H9 (cell line): ENCODE results near the gene S100A2. TPM values are rescaled to one million over a fixed set of nuclear protein-coding genes. Genes with fewer than 3 reads are reported as not detected.

Source experiments
- DNase-seq: peaks from one replicate; pipeline ENCODE4 v3.0.0-alpha.2; 2017
- H2AFZ ChIP-seq: one replicate; pipeline ENCODE4 v1.6.1; 2013; ENCODE audit warnings: mild to moderate bottlenecking, low read length, control low read depth, moderate library complexity
- H2AK5ac ChIP-seq: 2 replicates; pipeline ENCODE4 v1.6.1; 2013; ENCODE audit warnings: low read length, control low read depth, mixed read lengths; ENCODE audit not compliant: insufficient read length
- H2BK120ac ChIP-seq: one replicate; pipeline ENCODE4 v1.6.1; 2013; ENCODE audit warnings: low read depth, mild to moderate bottlenecking, low read length, control low read depth, inconsistent platforms; ENCODE audit not compliant: poor library complexity, severe bottlenecking
- H2BK12ac ChIP-seq: 2 replicates; pipeline ENCODE4 v1.6.1; 2013; ENCODE audit warnings: low read length, control low read depth, mixed read lengths, low read depth; ENCODE audit not compliant: insufficient read length
- H2BK15ac ChIP-seq: 2 replicates; pipeline ENCODE4 v1.6.1; 2013; ENCODE audit warnings: low read depth, low read length, control low read depth
- H2BK20ac ChIP-seq: one replicate; pipeline ENCODE4 v1.6.1; 2013; ENCODE audit warnings: low read depth, mild to moderate bottlenecking, low read length, control low read depth, inconsistent platforms; ENCODE audit not compliant: poor library complexity, severe bottlenecking
- H2BK5ac ChIP-seq: 2 replicates; pipeline ENCODE4 v1.6.1; 2013; ENCODE audit warnings: low read length, control low read depth, mixed read lengths; ENCODE audit not compliant: insufficient read length
- H3K14ac ChIP-seq: 2 replicates; pipeline ENCODE4 v1.6.1; 2013; ENCODE audit warnings: low read length, control low read depth; ENCODE audit not compliant: insufficient read depth
- H3K18ac ChIP-seq: 2 replicates; pipeline ENCODE4 v1.6.1; 2013; ENCODE audit warnings: low read depth, mild to moderate bottlenecking, mixed read lengths, low read length, control low read depth; ENCODE audit not compliant: insufficient read length
- H3K23ac ChIP-seq: 2 replicates; pipeline ENCODE4 v1.6.1; 2013; ENCODE audit warnings: low read length, control low read depth, mixed read lengths, low read depth; ENCODE audit not compliant: insufficient read length
- H3K23me2 ChIP-seq: 2 replicates; pipeline ENCODE4 v1.6.1; 2013; ENCODE audit warnings: low read depth, mild to moderate bottlenecking, mixed read lengths, low read length, control low read depth; ENCODE audit not compliant: insufficient read length, poor library complexity, severe bottlenecking
- H3K27ac ChIP-seq: 2 replicates; pipeline ENCODE4 v1.5.1; 2013; ENCODE audit warnings: low read length, control low read depth, mixed read lengths, low read depth; ENCODE audit not compliant: insufficient read length
- H3K27me3 ChIP-seq: 2 replicates; pipeline ENCODE4 v1.6.1; 2013; ENCODE audit warnings: low read length, control low read depth, inconsistent platforms; ENCODE audit not compliant: insufficient read depth
- H3K4ac ChIP-seq: 2 replicates; pipeline ENCODE4 v1.6.1; 2013; ENCODE audit warnings: low read depth, mild to moderate bottlenecking, control low read depth, inconsistent platforms, low read length, moderate library complexity
- H3K4me1 ChIP-seq: 2 replicates; pipeline ENCODE4 v1.6.1; 2013; ENCODE audit warnings: low read length, control low read depth, inconsistent platforms; ENCODE audit not compliant: insufficient read depth
- H3K4me2 ChIP-seq: 2 replicates; pipeline ENCODE4 v1.6.1; 2013; ENCODE audit warnings: low read length, control low read depth, mixed read lengths; ENCODE audit not compliant: insufficient read length, insufficient read depth
- H3K56ac ChIP-seq: 2 replicates; pipeline ENCODE4 v1.6.1; 2013; ENCODE audit warnings: low read depth, mild to moderate bottlenecking, mixed read lengths, low read length, control low read depth; ENCODE audit not compliant: insufficient read length
- H3K79me1 ChIP-seq: 2 replicates; pipeline ENCODE4 v1.6.1; 2013; ENCODE audit warnings: low read depth, mild to moderate bottlenecking, moderate library complexity, low read length, control low read depth, inconsistent platforms; ENCODE audit not compliant: insufficient read depth, poor library complexity, severe bottlenecking
- H3K79me2 ChIP-seq: 2 replicates; pipeline ENCODE4 v1.6.1; 2013; ENCODE audit warnings: low read length, control low read depth, inconsistent platforms; ENCODE audit not compliant: insufficient read depth
- H3K9ac ChIP-seq: 2 replicates; pipeline ENCODE4 v1.6.1; 2013; ENCODE audit warnings: low read length, control low read depth, mixed read lengths; ENCODE audit not compliant: insufficient read length; ENCODE audit errors: extremely low read depth
- H3K9me3 ChIP-seq: one replicate; pipeline ENCODE4 v1.6.1; 2013; ENCODE audit warnings: low read depth, low read length, inconsistent platforms; ENCODE audit not compliant: control insufficient read depth
- H3T11ph ChIP-seq: one replicate; pipeline ENCODE4 v1.6.1; 2013; ENCODE audit warnings: mild to moderate bottlenecking, low read length, control low read depth, inconsistent platforms
- H4K20me1 ChIP-seq: one replicate; pipeline ENCODE4 v1.6.1; 2013; ENCODE audit not compliant: control insufficient read depth, insufficient read length, insufficient read depth
- H4K5ac ChIP-seq: 2 replicates; pipeline ENCODE4 v1.6.1; 2013; ENCODE audit warnings: low read depth, mild to moderate bottlenecking, mixed read lengths, low read length, control low read depth; ENCODE audit not compliant: insufficient read length
- H4K8ac ChIP-seq: replicated peaks from 2 replicates; pipeline ENCODE4 v1.6.1; 2013; ENCODE audit warnings: low read length, control low read depth, mixed read lengths, low read depth; ENCODE audit not compliant: insufficient read length
- H4K91ac ChIP-seq: 2 replicates; pipeline ENCODE4 v1.6.1; 2013; ENCODE audit warnings: low read depth, mild to moderate bottlenecking, moderate library complexity, mixed read lengths, low read length, control low read depth; ENCODE audit not compliant: insufficient read length
- H3K27ac Mint-ChIP-seq, 3 experiments: 2 replicates in 2 of 3; 3 replicates in 1 of 3; pipeline ENCODE4 v1.8.0; 2020 to 2021; ENCODE audit warnings: mixed read lengths in 3 of 3, mild to moderate bottlenecking in 1 of 3, moderate library complexity in 1 of 3
- H3K27me3 Mint-ChIP-seq: 2 replicates; pipeline ENCODE4 v1.8.0; 2021; ENCODE audit warnings: low read depth, mild to moderate bottlenecking, moderate library complexity, mixed read lengths
- H3K36me3 Mint-ChIP-seq, 3 experiments: 2 replicates in 2 of 3; 3 replicates in 1 of 3; pipeline ENCODE4 v1.8.0; 2020 to 2021; ENCODE audit warnings: low read depth in 3 of 3, mixed read lengths in 3 of 3; ENCODE audit not compliant: insufficient read depth in 1 of 3
- H3K4me1 Mint-ChIP-seq, 2 experiments: 2 replicates each; pipeline ENCODE4 v1.8.0; 2020; ENCODE audit warnings: mixed read lengths in 2 of 2
- H3K4me3 Mint-ChIP-seq, 2 experiments: 2 replicates in 1 of 2; 3 replicates in 1 of 2; pipeline ENCODE4 v1.8.0; 2020 to 2021; ENCODE audit warnings: mild to moderate bottlenecking in 2 of 2, mixed read lengths in 2 of 2, moderate library complexity in 1 of 2
- H3K9me3 Mint-ChIP-seq, 2 experiments: 2 replicates in 1 of 2; 3 replicates in 1 of 2; pipeline ENCODE4 v1.8.0; 2020; ENCODE audit warnings: mild to moderate bottlenecking in 2 of 2, mixed read lengths in 2 of 2, moderate library complexity in 1 of 2
- CTCF ChIP-seq: fragments of 200-600 bp; sonication (generic); conservative IDR thresholded peaks from 3 replicates; pipeline ENCODE4 v1.8.0; 2021; ENCODE audit warnings: antibody characterized with exemption, mild to moderate bottlenecking
- WGBS: extraction: QIAGEN DNeasy Blood & Tissue Kit; methylation state at CpG from one replicate; pipeline ENCODE4 v1.1.7; 2013; ENCODE audit warnings: missing lambda C conversion rate, low lambda C conversion rate, mixed read lengths; ENCODE audit not compliant: insufficient read length; ENCODE audit errors: extremely low coverage; 5-methylcytosine and 5-hydroxymethylcytosine counted together
- total RNA-seq: library from RNA; stranded (reverse); gene quantifications from 2 replicates; pipeline ENCODE4 v1.2.1, GENCODE V29; 2021

S100A2 gene
- total RNA-seq, 1 experiment from 2014 or later, result 0.57 TPM

GRCh38 chr1:153533689-153534201 is 31.9 kb downstream of the S100A2 start:
- H3K14ac ChIP-seq, result no peak overlapping the region
- no peak for DNase-seq

More at GRCh38 chr1:153533689-153534201, 31.9 kb downstream of the S100A2 start:
- Histone ChIP-seq H3K23ac (no peak overlapping the region), H2AFZ (no peak overlapping the region), H2BK120ac (no peak overlapping the region), H4K91ac (no peak overlapping the region), H2AK5ac (no peak overlapping the region), H2BK20ac (no peak overlapping the region), H2BK5ac (no peak overlapping the region), H3K18ac (no peak overlapping the region), H3K4me2 (peak overlapping the region; percentile 14), H3K9me3 (no peaks in the 10 kb centered on the region), H3K4ac (no peak overlapping the region), H4K20me1 (no peaks in the 10 kb centered on the region), H3K4me1 (peaks cover 7% of the 10 kb centered on the region; the same call in 1 of the 2 replicates), H3K79me2 (no peaks in the 10 kb centered on the region), H3K9ac (no peak overlapping the region), H3T11ph (no peak overlapping the region), H4K8ac (no peak overlapping the region), H3K23me2 (no peaks in the 10 kb centered on the region), H3K27ac (no peak overlapping the region), H2BK15ac (no peak overlapping the region), H3K79me1 (no peaks in the 10 kb centered on the region), H4K5ac (no peak overlapping the region), H2BK12ac (no peak overlapping the region), H3K27me3 (no peaks in the 10 kb centered on the region; the same call in 1 of the 2 replicates), H3K56ac (no peak overlapping the region)
- no peaks in the 10 kb centered on the region for H3K9me3 Mint-ChIP-seq
- no peak for TF ChIP-seq CTCF
- no CpG with 5 or more reads among the region's 13 CpGs for WGBS
- H3K4me1 Mint-ChIP-seq, result peaks cover 34 to 42% of the 10 kb centered on the region in 2 experiments
- no peak overlapping the region; a peak in 1 of 7 replicates for H3K27ac Mint-ChIP-seq
- no peaks in the 10 kb centered on the region; the same call in 1 of the 2 replicates for H3K27me3 Mint-ChIP-seq
- H3K4me3 Mint-ChIP-seq, result peak overlapping the region in 1 of 2 experiments; percentile 72; a peak in 2 of 5 replicates
- H3K36me3 Mint-ChIP-seq, result no peaks in the 10 kb centered on the region
